Stomach (tissue), 9 donors: Measurements from ENCODE around the gene CLN5. TPM values are rescaled to one million over a fixed set of nuclear protein-coding genes. Genes with fewer than 3 reads are reported as not detected.

Experiments used
- DNase-seq, 2 donors: peaks; one replicate each; pipeline versions ENCODE4 v3.0.0 to v3.0.0-alpha.2; 2013 to 2019
- H3K27ac ChIP-seq, 5 donors: fragments of 200-600 bp in 4 of 5; sonication (generic) in 4 of 5; one replicate each; pipeline ENCODE4 v1.5.1; 2013 to 2019; ENCODE audit warnings: mild to moderate bottlenecking in 1 of 5, moderate library complexity in 1 of 5
- H3K27me3 ChIP-seq, 3 donors: fragments of 200-600 bp; sonication (generic); one replicate each; pipeline ENCODE4 v1.5.1; 2017 to 2019; ENCODE audit warnings: mixed run types in 1 of 3
- H3K36me3 ChIP-seq, 4 donors: fragments of 200-600 bp; sonication (generic); 1 replicate in 3 of 4; 2 replicates in 1 of 4; pipeline ENCODE4 v1.5.1; 2016 to 2019
- H3K4me1 ChIP-seq, 4 donors: fragments of 200-600 bp; sonication (generic); one replicate each; pipeline ENCODE4 v1.5.1; 2016 to 2019
- H3K4me3 ChIP-seq, 4 donors: fragments of 200-600 bp; sonication (generic) in 3 of 4; one replicate each; pipeline ENCODE4 v1.5.1; 2016 to 2019; ENCODE audit warnings: mild to moderate bottlenecking in 1 of 4
- H3K9me3 ChIP-seq, 4 donors: fragments of 200-600 bp; sonication (generic); one replicate each; pipeline ENCODE4 v1.5.1; 2016 to 2019
- EP300 ChIP-seq: sonication (generic); formaldehyde crosslinking; IDR thresholded peaks from one replicate; pipeline ENCODE4 v1.6.1; 2017; ENCODE audit warnings: antibody characterized with exemption
- POLR2A ChIP-seq, 4 donors: fragments of 450-650 bp; IDR thresholded peaks; one replicate each; pipeline ENCODE4 v1.6.1; 2016; ENCODE audit warnings: antibody characterized with exemption in 4 of 4, control low read depth in 2 of 4, mild to moderate bottlenecking in 1 of 4, moderate library complexity in 1 of 4
- POLR2AphosphoS5 ChIP-seq, 3 donors: sonication (generic); formaldehyde crosslinking; IDR thresholded peaks; one replicate each; pipeline ENCODE4 v1.6.1; 2016; ENCODE audit warnings: antibody characterized with exemption in 3 of 3
- WGBS, 5 donors: extraction: QIAGEN DNeasy Blood & Tissue Kit in 3 of 5; methylation state at CpG; one replicate each; pipeline versions ENCODE4 v1.1.5 to v1.1.7; 2013 to 2018; 5-methylcytosine and 5-hydroxymethylcytosine counted together
- intact Hi-C: fragments of 100-400 bp; cut with DNase I; formaldehyde crosslinking; loops from one replicate; pipeline ENCODE4 v1.15.1; 2023; ENCODE audit warnings: low total_unique reads
- polyA plus RNA-seq, 3 donors: library from polyadenylated mRNA; stranded (reverse); fragments of 200-250 nt; gene quantifications; one replicate each; pipeline ENCODE4 v1.2.3, GENCODE V29; 2013
- total RNA-seq, 5 donors: library from RNA; depleted of rRNA; stranded (reverse); fragments of >200 nt; gene quantifications; one replicate each; pipeline versions ENCODE4 v1.1.0 to v1.2.3, GENCODE V29; 2014 to 2016
- TF ChIP-seq, protein P1 (sequence below), 7 experiments: fragments of 450-650 bp in 4 of 7; fragments of 200-600 bp in 3 of 7; sonication (generic) in 3 of 7; IDR thresholded peaks; one replicate each; pipeline ENCODE4 v1.5.1; 2016 to 2019; ENCODE audit warnings: antibody characterized with exemption in 7 of 7, control low read depth in 2 of 7, mild to moderate bottlenecking in 1 of 7
- donor health status: healthy with polysubstance abuse.
- donor health status: Bipolar disorder and iron deficiency.
- donor health status: healthy.

CLN5 gene
- total and polyA plus RNA-seq, 8 donors: under 0.01 to 84.3 (median 17.6) TPM

DNA sequence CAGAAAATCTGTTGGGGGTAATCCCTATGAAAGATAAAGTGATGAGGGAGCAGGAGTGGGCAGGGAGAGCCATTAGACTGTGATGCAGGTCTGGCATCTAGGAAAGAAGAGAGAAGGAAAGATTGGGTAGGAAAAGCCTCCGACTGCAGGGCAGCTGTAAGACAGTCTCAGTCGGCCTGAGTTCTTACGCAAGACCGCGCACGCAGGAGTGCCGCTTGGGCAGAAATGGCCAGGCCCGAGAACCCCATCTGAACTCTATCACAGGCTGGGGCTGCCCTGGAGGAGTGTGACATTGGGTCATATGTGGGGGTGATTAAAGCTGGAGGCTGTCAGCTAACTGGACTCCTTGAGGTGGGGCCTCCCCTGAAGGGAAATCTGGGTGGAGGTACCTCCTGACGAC, 49.0 kb downstream of the CLN5 start:
- WGBS, 5 donors: 92 to 96% (median 93%) methylated on average over 9 of the region's 9 CpGs
- TF ChIP-seq POLR2A (IDR thresholded peaks at IDR 0.05): no peak
- no peak for TF ChIP-seq EP300
- no peak for TF ChIP-seq POLR2AphosphoS5 (IDR thresholded peaks at IDR 0.05)
- TF ChIP-seq, protein P1, sequence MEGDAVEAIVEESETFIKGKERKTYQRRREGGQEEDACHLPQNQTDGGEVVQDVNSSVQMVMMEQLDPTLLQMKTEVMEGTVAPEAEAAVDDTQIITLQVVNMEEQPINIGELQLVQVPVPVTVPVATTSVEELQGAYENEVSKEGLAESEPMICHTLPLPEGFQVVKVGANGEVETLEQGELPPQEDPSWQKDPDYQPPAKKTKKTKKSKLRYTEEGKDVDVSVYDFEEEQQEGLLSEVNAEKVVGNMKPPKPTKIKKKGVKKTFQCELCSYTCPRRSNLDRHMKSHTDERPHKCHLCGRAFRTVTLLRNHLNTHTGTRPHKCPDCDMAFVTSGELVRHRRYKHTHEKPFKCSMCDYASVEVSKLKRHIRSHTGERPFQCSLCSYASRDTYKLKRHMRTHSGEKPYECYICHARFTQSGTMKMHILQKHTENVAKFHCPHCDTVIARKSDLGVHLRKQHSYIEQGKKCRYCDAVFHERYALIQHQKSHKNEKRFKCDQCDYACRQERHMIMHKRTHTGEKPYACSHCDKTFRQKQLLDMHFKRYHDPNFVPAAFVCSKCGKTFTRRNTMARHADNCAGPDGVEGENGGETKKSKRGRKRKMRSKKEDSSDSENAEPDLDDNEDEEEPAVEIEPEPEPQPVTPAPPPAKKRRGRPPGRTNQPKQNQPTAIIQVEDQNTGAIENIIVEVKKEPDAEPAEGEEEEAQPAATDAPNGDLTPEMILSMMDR (IDR thresholded peaks at IDR 0.05): no peak
- DNase-seq: no peak
- intact Hi-C loops: no loop called here
- H3K9me3 ChIP-seq: no peaks in the 10 kb centered on the region
- H3K4me1 ChIP-seq: no peaks in the 10 kb centered on the region
- no peak overlapping the region for H3K4me3 ChIP-seq
- H3K27ac ChIP-seq: no peak overlapping the region
- no peaks in the 10 kb centered on the region for H3K27me3 ChIP-seq
- H3K36me3 ChIP-seq: peaks cover 3 to 21% (median 20%) of the 10 kb centered on the region in 4 donors

DNA sequence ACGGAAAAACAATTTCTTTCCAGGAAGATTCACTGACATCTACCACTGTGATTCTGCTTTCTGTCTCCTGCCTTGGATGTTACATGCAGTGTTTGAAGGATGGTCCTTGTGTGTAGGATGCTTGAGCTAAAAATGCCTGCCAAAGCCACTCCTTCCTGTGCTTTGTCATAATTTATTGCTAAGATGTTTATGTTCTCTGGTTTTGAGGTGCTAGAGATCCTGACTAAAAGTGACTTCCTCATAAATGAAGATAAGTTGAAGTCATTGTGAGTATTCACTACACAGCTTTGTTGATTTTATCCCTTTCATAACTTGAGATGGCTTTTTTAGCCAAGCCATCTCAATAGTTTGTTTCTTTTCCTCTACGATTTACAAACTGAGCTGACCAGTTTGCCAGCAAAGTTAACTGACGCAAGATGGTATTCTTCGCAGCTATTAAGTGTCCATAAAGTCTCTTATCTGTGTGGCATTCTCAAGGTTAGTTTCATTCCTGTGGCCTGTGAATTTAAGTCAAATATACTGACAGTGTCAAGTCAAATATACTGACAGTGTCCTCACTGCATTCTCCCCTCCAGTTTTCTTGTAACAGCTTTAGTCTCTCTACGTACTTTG, 50.8 kb downstream of the CLN5 start:
- Histone ChIP-seq H3K4me3 (no peak overlapping the region), H3K27me3 (no peaks in the 10 kb centered on the region), H3K4me1 (no peaks in the 10 kb centered on the region), H3K36me3 (peaks cover 3 to 36% (median 34%) of the 10 kb centered on the region in 4 donors), H3K27ac (peak overlapping the region in 1 of 5 donors; percentile 24), H3K9me3 (no peaks in the 10 kb centered on the region)
- intact Hi-C loops: no loop called here
- DNase-seq: no peak
- WGBS, 5 donors: 69 to 79% (median 75%) methylated on average over 5 of the region's 5 CpGs
- TF ChIP-seq POLR2A (IDR thresholded peaks at IDR 0.05): no peak
- no peak for TF ChIP-seq EP300
- TF ChIP-seq, protein P1 (IDR thresholded peaks at IDR 0.05): no peak
- TF ChIP-seq POLR2AphosphoS5 (IDR thresholded peaks at IDR 0.05): no peak

DNA sequence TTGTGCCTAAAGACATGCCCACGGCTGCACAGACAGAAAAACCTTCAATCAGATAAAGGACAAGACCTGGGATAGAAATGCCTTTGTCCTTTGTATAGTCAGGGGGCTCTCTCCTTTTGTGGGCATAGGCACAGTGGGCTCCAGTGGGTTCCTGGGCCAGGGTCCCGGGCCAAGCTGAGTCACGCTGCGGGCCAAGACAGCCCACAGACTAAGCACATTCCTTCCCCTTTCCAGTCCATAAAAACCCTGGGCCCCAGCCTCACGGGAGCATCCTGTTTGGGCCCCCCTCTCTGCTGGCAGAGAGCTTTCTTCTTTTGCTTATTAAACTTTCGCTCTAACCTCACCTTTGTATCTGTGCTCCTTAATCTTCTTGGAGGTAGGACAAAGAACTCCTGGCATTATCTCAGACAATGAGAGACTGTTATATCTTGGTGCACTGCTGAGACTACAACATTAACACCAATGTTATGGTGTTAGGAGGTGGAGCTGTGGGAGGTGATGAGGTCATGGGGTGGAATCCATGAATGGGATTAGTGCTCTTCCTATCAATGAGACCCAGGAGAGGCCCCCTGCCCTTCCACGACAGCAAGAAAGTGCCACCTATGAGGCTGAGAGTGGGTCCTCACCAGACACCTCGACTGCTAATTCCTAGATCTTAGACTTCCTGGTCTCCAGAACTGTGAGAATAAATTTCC, 55.9 kb downstream of the CLN5 start:
- WGBS, 5 donors: 88 to 98% (median 94%) methylated on average over 8 of the region's 8 CpGs
- H3K4me1 ChIP-seq: peaks cover 0 to 9% (median under 1%) of the 10 kb centered on the region in 4 donors
- H3K27me3 ChIP-seq: no peaks in the 10 kb centered on the region
- TF ChIP-seq, protein P1 (IDR thresholded peaks at IDR 0.05): no peak
- no peak for TF ChIP-seq EP300
- TF ChIP-seq POLR2A (IDR thresholded peaks at IDR 0.05): no peak
- no peak for TF ChIP-seq POLR2AphosphoS5 (IDR thresholded peaks at IDR 0.05)
- H3K36me3 ChIP-seq: peaks cover 3 to 84% (median 80%) of the 10 kb centered on the region in 4 donors
- DNase-seq: no peak
- H3K27ac ChIP-seq: no peak overlapping the region
- intact Hi-C loops: no loop called here
- no peak overlapping the region for H3K4me3 ChIP-seq
- H3K9me3 ChIP-seq: no peaks in the 10 kb centered on the region

DNA sequence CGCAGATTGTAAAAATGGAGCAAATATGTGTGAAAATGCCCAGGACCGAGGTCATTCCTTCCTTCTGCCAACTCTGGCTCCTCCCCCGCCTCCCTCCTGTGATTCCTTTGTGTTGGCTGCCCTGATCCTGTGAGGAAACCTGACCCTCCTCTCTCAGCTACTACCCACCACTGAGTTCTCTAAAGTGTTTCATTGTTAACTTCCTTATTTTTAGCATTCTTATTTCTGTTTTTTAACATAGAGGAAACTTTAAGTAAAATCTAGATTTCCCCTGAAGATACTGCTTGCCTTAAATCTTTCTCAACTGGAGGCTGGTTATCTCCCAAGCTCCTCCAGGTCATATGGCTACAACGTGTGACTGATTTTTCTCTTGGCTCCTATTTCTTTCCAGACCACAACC, 56.8 kb downstream of the CLN5 start:
- Histone ChIP-seq H3K4me3 (no peak overlapping the region), H3K4me1 (peaks cover 0 to 16% (median 2%) of the 10 kb centered on the region in 4 donors), H3K9me3 (no peaks in the 10 kb centered on the region), H3K27me3 (no peaks in the 10 kb centered on the region), H3K27ac (no peak overlapping the region), H3K36me3 (peaks cover 3 to 90% (median 85%) of the 10 kb centered on the region in 4 donors)
- intact Hi-C loops: no loop called here
- TF ChIP-seq POLR2AphosphoS5 (IDR thresholded peaks at IDR 0.05) (no peak), POLR2A (IDR thresholded peaks at IDR 0.05) (no peak), EP300 (no peak)
- TF ChIP-seq, protein P1 (IDR thresholded peaks at IDR 0.05): no peak
- no peak for DNase-seq
- 75 to 84% (median 81%) methylated on average over 4 of the region's 4 CpGs for WGBS, 5 donors
